ENCODE measurements around the gene ANKH. TPM values are rescaled to one million over a fixed set of nuclear protein-coding genes. Genes with fewer than 3 reads are reported as not detected.

ANKH gene
- total and polyA plus RNA-seq, 2 donors (not counting 1 experiment from before 2014, with no cell fraction given): 13.7 to 71.1 TPM

- Histone ChIP-seq H4K20me1 (ENCODE audit: control insufficient read depth, insufficient read depth, low read length, poor library complexity, severe bottlenecking) (no peaks in the 10 kb centered on the region), H3K4me3 (ENCODE audit: control extremely low read depth in 1 of 5, extremely low read depth in 1 of 5, insufficient read depth in 1 of 5, low read depth in 2 of 5, low read length in 4 of 5) (no peak overlapping the region), H3K27me3 (replicated peaks in 1 of 4; ENCODE audit: control extremely low read depth in 1 of 4, control insufficient read depth in 3 of 4, insufficient read depth in 4 of 4, low read length in 3 of 4) (no peaks in the 10 kb centered on the region), H3K27ac (ENCODE audit: low read length in 2 of 2) (no peak overlapping the region), H2AFZ (ENCODE audit: insufficient read depth, low read depth, low read length, poor library complexity, severe bottlenecking) (no peak overlapping the region), H3K79me2 (ENCODE audit: control insufficient read depth, insufficient read depth, low read length) (peaks cover 27% of the 10 kb centered on the region), H3K9ac (ENCODE audit: low read length) (no peak overlapping the region), H3K4me1 (ENCODE audit: control insufficient read depth in 2 of 2, insufficient read depth in 2 of 2, low read length in 2 of 2) (peaks cover 8 to 9% of the 10 kb centered on the region in 2 donors), H3K36me3 (replicated peaks in 1 of 2; ENCODE audit: control extremely low read depth in 1 of 2, control insufficient read depth in 1 of 2, extremely low read depth in 1 of 2, insufficient read depth in 2 of 2, low read length in 1 of 2) (no peaks in the 10 kb centered on the region), H3K4me2 (replicated peaks; ENCODE audit: low read depth, low read length, poor library complexity, severe bottlenecking) (no peak overlapping the region), H3K9me3 (ENCODE audit: control extremely low read depth in 1 of 3, control insufficient read depth in 2 of 3, insufficient read depth in 1 of 3, low read length in 2 of 3) (no peaks in the 10 kb centered on the region)
- intact Hi-C loops (cut with micrococcal nuclease): no loop called here
- Mint-ChIP-seq H3K4me3 (no peak overlapping the region), H3K4me1 (peaks cover 21% of the 10 kb centered on the region), H3K27ac (no peak overlapping the region), H3K27me3 (no peaks in the 10 kb centered on the region), H3K9me3 (ENCODE audit: insufficient read depth) (no peaks in the 10 kb centered on the region)
- TF ChIP-seq CTCF (IDR thresholded peaks at IDR 0.05) (no peak), EZH2 (IDR thresholded peaks at IDR 0.05; ENCODE audit: borderline replicate concordance, insufficient read depth, low read depth, low read length, poor library complexity, severe bottlenecking) (no peak)
- DNase-seq (no peak), ATAC-seq (ENCODE audit: low read depth) (no peak)
- CTCF ChIA-PET: no interaction called here
- POLR2A ChIA-PET: no interaction called here
- no CpG with 5 or more reads among the region's 1 CpG for WGBS (ENCODE audit: insufficient coverage)
Measured at GRCh38 chr5:14855366-14855765, 16.2 kb downstream of the ANKH start.

- no peak for TF ChIP-seq CTCF (IDR thresholded peaks at IDR 0.05)
- ChIA-PET CTCF (no interaction called here), POLR2A (no interaction called here)
- DNase-seq (no peak), ATAC-seq (ENCODE audit: low read depth) (no peak)
- no peak overlapping the region for H3K4me2 ChIP-seq (replicated peaks; ENCODE audit: low read depth, low read length, poor library complexity, severe bottlenecking)
- Mint-ChIP-seq H3K4me3 (no peak overlapping the region), H3K27me3 (no peaks in the 10 kb centered on the region), H3K4me1 (peaks cover 21% of the 10 kb centered on the region), H3K27ac (no peak overlapping the region), H3K9me3 (ENCODE audit: insufficient read depth) (no peaks in the 10 kb centered on the region)
- H3K4me3 ChIP-seq (ENCODE audit: control extremely low read depth in 1 of 5, extremely low read depth in 1 of 5, insufficient read depth in 1 of 5, low read depth in 2 of 5, low read length in 4 of 5): no peak overlapping the region
- peaks cover 8 to 9% of the 10 kb centered on the region in 2 donors for H3K4me1 ChIP-seq (ENCODE audit: control insufficient read depth in 2 of 2, insufficient read depth in 2 of 2, low read length in 2 of 2)
- no peaks in the 10 kb centered on the region for H3K9me3 ChIP-seq (ENCODE audit: control extremely low read depth in 1 of 3, control insufficient read depth in 2 of 3, insufficient read depth in 1 of 3, low read length in 2 of 3)
- H3K27ac ChIP-seq (ENCODE audit: low read length in 2 of 2): no peak overlapping the region
- no peaks in the 10 kb centered on the region for H4K20me1 ChIP-seq (ENCODE audit: control insufficient read depth, insufficient read depth, low read length, poor library complexity, severe bottlenecking)
- intact Hi-C loops (cut with micrococcal nuclease): no loop called here
- H3K9ac ChIP-seq (ENCODE audit: low read length): no peak overlapping the region
- WGBS (ENCODE audit: insufficient coverage): 91% methylated on average over 3 of the region's 4 CpGs
- H3K27me3 ChIP-seq (replicated peaks in 1 of 4; ENCODE audit: control extremely low read depth in 1 of 4, control insufficient read depth in 3 of 4, insufficient read depth in 4 of 4, low read length in 3 of 4): no peaks in the 10 kb centered on the region
- H2AFZ ChIP-seq (ENCODE audit: insufficient read depth, low read depth, low read length, poor library complexity, severe bottlenecking): no peak overlapping the region
- no peaks in the 10 kb centered on the region for H3K36me3 ChIP-seq (replicated peaks in 1 of 2; ENCODE audit: control extremely low read depth in 1 of 2, control insufficient read depth in 1 of 2, extremely low read depth in 1 of 2, insufficient read depth in 2 of 2, low read length in 1 of 2)
- H3K79me2 ChIP-seq (ENCODE audit: control insufficient read depth, insufficient read depth, low read length): peaks cover 24% of the 10 kb centered on the region
Measured at GRCh38 chr5:14854799-14855198, 16.8 kb downstream of the ANKH start.
